ENCODE data around the gene FOXP1. TPM values are rescaled to one million over a fixed set of nuclear protein-coding genes. Genes with fewer than 3 reads are reported as not detected.

FOXP1 gene
- total RNA-seq, 4 donors from 2014 or later = 169 to 300 (median 202) TPM

GRCh38 chr3:71402911-71403310, 180.6 kb downstream of the FOXP1 start:
- no peak for ATAC-seq
- Histone ChIP-seq H3K27me3 (no peaks in the 10 kb centered on the region), H3K9me3 (no peaks in the 10 kb centered on the region), H3K36me3 (no peaks in the 10 kb centered on the region), H3K27ac (no peak overlapping the region), H3K4me3 (no peak overlapping the region), H3K4me1 (peaks cover 0 to 14% (median 5%) of the 10 kb centered on the region in 3 donors)
- 49 to 69% methylated on average over 2 of the region's 2 CpGs for WGBS, 2 donors (ENCODE audit: low coverage in 1 of 2)
- no peak for TF ChIP-seq POLR2AphosphoS5 (IDR thresholded peaks at IDR 0.05)
- TF ChIP-seq CTCF (IDR thresholded peaks at IDR 0.05) = no peak
- no peak for TF ChIP-seq EP300 (IDR thresholded peaks at IDR 0.05)
- no peak for TF ChIP-seq POLR2A (IDR thresholded peaks at IDR 0.05)

GRCh38 chr3:71402280-71402679, 181.2 kb downstream of the FOXP1 start:
- Histone ChIP-seq H3K4me1 (peaks cover 0 to 16% (median 5%) of the 10 kb centered on the region in 3 donors), H3K4me3 (no peak overlapping the region), H3K9me3 (no peaks in the 10 kb centered on the region), H3K27ac (no peak overlapping the region), H3K36me3 (no peaks in the 10 kb centered on the region), H3K27me3 (no peaks in the 10 kb centered on the region)
- WGBS, 2 donors (ENCODE audit: low coverage in 1 of 2) = 94% methylated on average over 3 to 4 of the region's 4 CpGs
- ATAC-seq = no peak
- no peak for TF ChIP-seq POLR2A (IDR thresholded peaks at IDR 0.05)
- TF ChIP-seq POLR2AphosphoS5 (IDR thresholded peaks at IDR 0.05) = no peak
- no peak for TF ChIP-seq CTCF (IDR thresholded peaks at IDR 0.05)
- TF ChIP-seq EP300 (IDR thresholded peaks at IDR 0.05) = no peak

GRCh38 chr3:71401695-71402231, 181.8 kb downstream of the FOXP1 start:
- H3K9me3 ChIP-seq = no peaks in the 10 kb centered on the region
- H3K36me3 ChIP-seq = no peaks in the 10 kb centered on the region
- 84 to 92% methylated on average over 7 of the region's 12 CpGs for WGBS, 2 donors (ENCODE audit: low coverage in 1 of 2)
- TF ChIP-seq EP300 (IDR thresholded peaks at IDR 0.05) = no peak
- TF ChIP-seq POLR2A (IDR thresholded peaks at IDR 0.05) = no peak
- TF ChIP-seq CTCF (IDR thresholded peaks at IDR 0.05) = no peak
- TF ChIP-seq POLR2AphosphoS5 (IDR thresholded peaks at IDR 0.05) = no peak
- H3K4me3 ChIP-seq = no peak overlapping the region
- H3K4me1 ChIP-seq = peaks cover 0 to 19% (median 5%) of the 10 kb centered on the region in 3 donors
- no peaks in the 10 kb centered on the region for H3K27me3 ChIP-seq
- ATAC-seq = no peak
- no peak overlapping the region for H3K27ac ChIP-seq

GRCh38 chr3:71400986-71401451, 182.5 kb downstream of the FOXP1 start:
- H3K27ac ChIP-seq = no peak overlapping the region
- TF ChIP-seq EP300 (IDR thresholded peaks at IDR 0.05) (no peak), POLR2A (IDR thresholded peaks at IDR 0.05) (no peak), CTCF (IDR thresholded peaks at IDR 0.05) (no peak), POLR2AphosphoS5 (IDR thresholded peaks at IDR 0.05) (no peak)
- H3K9me3 ChIP-seq = no peaks in the 10 kb centered on the region
- no peak overlapping the region for H3K4me3 ChIP-seq
- peaks cover 4 to 25% (median 7%) of the 10 kb centered on the region in 3 donors for H3K4me1 ChIP-seq
- H3K27me3 ChIP-seq = no peaks in the 10 kb centered on the region
- ATAC-seq = no peak
- WGBS, 2 donors (ENCODE audit: low coverage in 1 of 2) = 69 to 77% methylated on average over 6 of the region's 6 CpGs
- H3K36me3 ChIP-seq = no peaks in the 10 kb centered on the region

- Histone ChIP-seq H3K9me3 (no peaks in the 10 kb centered on the region), H3K4me1 (peaks cover 5 to 34% (median 9%) of the 10 kb centered on the region in 3 donors), H3K27me3 (no peaks in the 10 kb centered on the region), H3K36me3 (no peaks in the 10 kb centered on the region), H3K4me3 (no peak overlapping the region), H3K27ac (no peak overlapping the region)
- no peak for ATAC-seq
- 84 to 95% methylated on average over 3 of the region's 3 CpGs for WGBS, 2 donors (ENCODE audit: low coverage in 1 of 2)
- TF ChIP-seq POLR2A (IDR thresholded peaks at IDR 0.05) = no peak
- TF ChIP-seq CTCF (IDR thresholded peaks at IDR 0.05) = no peak
- no peak for TF ChIP-seq POLR2AphosphoS5 (IDR thresholded peaks at IDR 0.05)
- no peak for TF ChIP-seq EP300 (IDR thresholded peaks at IDR 0.05)
Measured at GRCh38 chr3:71399478-71399877, 184.1 kb downstream of the FOXP1 start.
